ENCODE data around the gene NEURL3.
A peak's percentile ranks its signal among the peaks of the same experiment; 100 is the strongest.
"Not testable (repeated sequence)": the region's sequence is repeated elsewhere in the genome, so short reads cannot be mapped to it uniquely, and the experiment has no call there.

The NEURL3 gene

GRCh38 chr2:96477458-96477857 is 27.7 kb downstream of the NEURL3 start:
- FAIRE-seq = peak; percentile 82

GRCh38 chr2:96471772-96472171 is 33.4 kb downstream of the NEURL3 start:
- no peak for FAIRE-seq

- FAIRE-seq = no peak
Observed at GRCh38 chr2:96470636-96471035, 34.5 kb downstream of the NEURL3 start.

GRCh38 chr2:96470109-96470508 is 35.0 kb downstream of the NEURL3 start:
- no peak for FAIRE-seq

- FAIRE-seq = no peak
Observed at GRCh38 chr2:96468904-96469303, 36.3 kb downstream of the NEURL3 start.

GRCh38 chr2:96464651-96465050 is 40.5 kb downstream of the NEURL3 start:
- FAIRE-seq = no peak

GRCh38 chr2:96464061-96464460 is 41.1 kb downstream of the NEURL3 start:
- FAIRE-seq = no peak

- FAIRE-seq = no peak
Observed at GRCh38 chr2:96463119-96463518, 42.0 kb downstream of the NEURL3 start.

- not testable (repeated sequence) for FAIRE-seq
Observed at GRCh38 chr2:96461616-96462015, 43.5 kb downstream of the NEURL3 start.

- FAIRE-seq = no peak
Observed at GRCh38 chr2:96452053-96452452, 53.1 kb downstream of the NEURL3 start.

GRCh38 chr2:96449637-96450036 is 55.5 kb downstream of the NEURL3 start:
- FAIRE-seq = no peak

GRCh38 chr2:96449174-96449573 is 56.0 kb downstream of the NEURL3 start:
- FAIRE-seq = no peak

GRCh38 chr2:96447726-96448125 is 57.4 kb downstream of the NEURL3 start:
- FAIRE-seq = no peak
